SK-N-SH treated with all-trans-retinoic acid at 6 μM for 48 hours (cell line): ENCODE results near the gene NOTCH3.

Experiments
- ATAC-seq: fragments of 200-7000 bp; cut with Tn5 transposase; 3 replicates; pipeline ENCODE4 v1.9.1; 2020; ENCODE audit warnings: mild to moderate bottlenecking, moderate library complexity
- ARNTL ChIP-seq: fragments of 450-650 bp; formaldehyde crosslinking; IDR thresholded peaks from 2 replicates; pipeline ENCODE4 v1.5.0; 2020; ENCODE audit warnings: low read depth, mild to moderate bottlenecking, moderate library complexity, borderline replicate concordance
- CREB5 ChIP-seq: fragments of 250-450 bp; sonication (Bioruptor Pico); IDR thresholded peaks from 2 replicates; pipeline ENCODE4 v1.5.1; 2020; ENCODE audit warnings: low read depth, mild to moderate bottlenecking, moderate library complexity
- CSDC2 ChIP-seq: fragments of 250-450 bp; sonication (Bioruptor Pico); IDR thresholded peaks from 2 replicates; pipeline ENCODE4 v1.5.0; 2020; ENCODE audit warnings: mild to moderate bottlenecking, moderate library complexity
- CSRNP3 ChIP-seq: fragments of 250-450 bp; sonication (Bioruptor Pico); IDR thresholded peaks from 2 replicates; pipeline ENCODE4 v1.5.1; 2021; ENCODE audit warnings: mild to moderate bottlenecking, moderate library complexity
- ESRRG ChIP-seq: fragments of 250-450 bp; sonication (Bioruptor Pico); IDR thresholded peaks from 2 replicates; pipeline ENCODE4 v1.6.1; 2021; ENCODE audit warnings: mild to moderate bottlenecking
- GLIS3 ChIP-seq: fragments of 250-450 bp; sonication (Bioruptor Pico); IDR thresholded peaks from 2 replicates; pipeline ENCODE4 v1.5.0; 2020; ENCODE audit warnings: mild to moderate bottlenecking, moderate library complexity
- ISL1 ChIP-seq: fragments of 250-450 bp; sonication (Bioruptor Pico); IDR thresholded peaks from 2 replicates; pipeline ENCODE4 v2.1.2; 2022; ENCODE audit warnings: mild to moderate bottlenecking, moderate library complexity
- OSR1 ChIP-seq: fragments of 250-450 bp; sonication (Bioruptor Pico); IDR thresholded peaks from 2 replicates; pipeline ENCODE4 v1.8.0; 2022; ENCODE audit warnings: moderate library complexity, mild to moderate bottlenecking, inconsistent platforms
- PATZ1 ChIP-seq: fragments of 250-450 bp; sonication (Bioruptor Pico); IDR thresholded peaks from 2 replicates; pipeline ENCODE4 v1.8.0; 2020; ENCODE audit warnings: mild to moderate bottlenecking, moderate library complexity, borderline replicate concordance
- POU6F1 ChIP-seq: fragments of 250-450 bp; sonication (Bioruptor Pico); IDR thresholded peaks from 2 replicates; pipeline ENCODE4 v1.8.0; 2021; ENCODE audit warnings: low read depth, mild to moderate bottlenecking, moderate library complexity, borderline replicate concordance
- PPARA ChIP-seq: fragments of 250-450 bp; sonication (Bioruptor Pico); IDR thresholded peaks from 2 replicates; pipeline ENCODE4 v1.5.0; 2020; ENCODE audit warnings: mild to moderate bottlenecking, borderline replicate concordance
- RARB ChIP-seq: fragments of 250-450 bp; sonication (Bioruptor Pico); IDR thresholded peaks from 2 replicates; pipeline ENCODE4 v1.8.0; 2021; ENCODE audit warnings: mild to moderate bottlenecking, moderate library complexity
- SNAI2 ChIP-seq: fragments of 250-450 bp; sonication (Bioruptor Pico); IDR thresholded peaks from 2 replicates; pipeline ENCODE4 v1.5.0; 2020; ENCODE audit warnings: mild to moderate bottlenecking, moderate library complexity
- TOX ChIP-seq: fragments of 250-450 bp; sonication (Bioruptor Pico); IDR thresholded peaks from 2 replicates; pipeline ENCODE4 v1.8.0; 2021; ENCODE audit warnings: mild to moderate bottlenecking, moderate library complexity, borderline replicate concordance
- TSHZ2 ChIP-seq: fragments of 250-450 bp; sonication (Bioruptor Pico); IDR thresholded peaks from 2 replicates; pipeline ENCODE4 v1.5.0; 2020; ENCODE audit warnings: mild to moderate bottlenecking, moderate library complexity
- ZC3H10 ChIP-seq: fragments of 250-450 bp; sonication (Bioruptor Pico); IDR thresholded peaks from 2 replicates; pipeline ENCODE4 v1.5.1; 2021; ENCODE audit warnings: mild to moderate bottlenecking, moderate library complexity
- ZFP3 ChIP-seq: fragments of 250-450 bp; sonication (Bioruptor Pico); IDR thresholded peaks from 2 replicates; pipeline ENCODE4 v1.5.0; 2020; ENCODE audit warnings: mild to moderate bottlenecking, moderate library complexity
- ZFP30 ChIP-seq: fragments of 450-650 bp; formaldehyde crosslinking; IDR thresholded peaks from 2 replicates; pipeline ENCODE4 v1.5.0; 2022; ENCODE audit warnings: mild to moderate bottlenecking, moderate library complexity
- ZNF565 ChIP-seq: fragments of 450-650 bp; formaldehyde crosslinking; conservative IDR thresholded peaks from 2 replicates; pipeline ENCODE4 v1.5.0; 2020; ENCODE audit warnings: low read depth, mild to moderate bottlenecking, moderate library complexity
- ZNF70 ChIP-seq: fragments of 450-650 bp; formaldehyde crosslinking; IDR thresholded peaks from 2 replicates; pipeline ENCODE4 v1.5.0; 2020; ENCODE audit warnings: mild to moderate bottlenecking, moderate library complexity
- ZNF8 ChIP-seq: fragments of 450-650 bp; formaldehyde crosslinking; IDR thresholded peaks from 2 replicates; pipeline ENCODE4 v1.5.0; 2020; ENCODE audit warnings: mild to moderate bottlenecking, moderate library complexity

The NOTCH3 gene

GRCh38 chr19:15185188-15185587, 15.6 kb downstream of the NOTCH3 start:
- no peak for ATAC-seq
- no peak for TF ChIP-seq OSR1 (CRISPR knock-in tag)
- TF ChIP-seq ESRRG = no peak
- no peak for TF ChIP-seq PPARA (CRISPR knock-in tag)
- TF ChIP-seq TOX (CRISPR knock-in tag) = no peak
- no peak for TF ChIP-seq ARNTL (CRISPR knock-in tag)
- TF ChIP-seq RARB (CRISPR knock-in tag) = no peak
- TF ChIP-seq TSHZ2 (CRISPR knock-in tag) = no peak
- no peak for TF ChIP-seq CSRNP3 (CRISPR knock-in tag)
- TF ChIP-seq ZNF8 (CRISPR knock-in tag) = no peak
- TF ChIP-seq SNAI2 (CRISPR knock-in tag) = no peak
- no peak for TF ChIP-seq ISL1
- no peak for TF ChIP-seq ZNF70 (CRISPR knock-in tag)
- TF ChIP-seq, all 23 proteins: peak for 0

GRCh38 chr19:15184776-15185175, 16.0 kb downstream of the NOTCH3 start:
- TF ChIP-seq TOX (CRISPR knock-in tag) (no peak), ESRRG (no peak), ZNF565 (CRISPR knock-in tag) (no peak), RARB (CRISPR knock-in tag) (no peak), ZC3H10 (CRISPR knock-in tag) (no peak), OSR1 (CRISPR knock-in tag) (no peak), CSRNP3 (CRISPR knock-in tag) (no peak), ZNF8 (CRISPR knock-in tag) (no peak), SNAI2 (CRISPR knock-in tag) (no peak), TSHZ2 (CRISPR knock-in tag) (no peak), ISL1 (no peak), GLIS3 (CRISPR knock-in tag) (no peak), POU6F1 (CRISPR knock-in tag) (no peak)
- ATAC-seq = no peak

- ATAC-seq = no peak
- no peak for TF ChIP-seq ESRRG
- TF ChIP-seq PATZ1 = no peak
- no peak for TF ChIP-seq TOX (CRISPR knock-in tag)
- TF ChIP-seq ISL1 = no peak
- no peak for TF ChIP-seq CSDC2 (CRISPR knock-in tag)
- no peak for TF ChIP-seq ZNF70 (CRISPR knock-in tag)
- no peak for TF ChIP-seq ZFP30 (CRISPR knock-in tag)
- no peak for TF ChIP-seq ZNF565 (CRISPR knock-in tag)
- TF ChIP-seq OSR1 (CRISPR knock-in tag) = no peak
- no peak for TF ChIP-seq CSRNP3 (CRISPR knock-in tag)
- no peak for TF ChIP-seq CREB5 (CRISPR knock-in tag)
- TF ChIP-seq ZNF8 (CRISPR knock-in tag) = no peak
- TF ChIP-seq PPARA (CRISPR knock-in tag) = no peak
- TF ChIP-seq ZFP3 (CRISPR knock-in tag) = no peak
- no peak for TF ChIP-seq SNAI2 (CRISPR knock-in tag)
These were observed 19.4 kb downstream of the NOTCH3 start for GRCh38 chr19:15181394-15181793.
